Spleen (tissue), 7 donors: ENCODE results near the gene LCN9.

ENCODE experiments used
- CTCF ChIP-seq, 11 experiments: fragments of 200-600 bp in 7 of 11; fragments of 450-650 bp in 4 of 11; sonication (generic) in 4 of 11; IDR thresholded peaks in 8 of 11; conservative IDR thresholded peaks in 3 of 11; 1 replicate in 7 of 11; 2 replicates in 4 of 11; pipeline versions ENCODE4 v1.4.0 to v1.8.0; 2016 to 2021; ENCODE audit warnings: antibody characterized with exemption in 11 of 11, inconsistent platforms in 4 of 11, mild to moderate bottlenecking in 1 of 11
- POLR2AphosphoS5 ChIP-seq, 3 donors: sonication (generic); formaldehyde crosslinking; IDR thresholded peaks; one replicate each; pipeline ENCODE4 v1.5.1; 2017; ENCODE audit warnings: antibody characterized with exemption in 3 of 3
- donor health status: DM: no; HTN: no; CAD: no; lungs with moderate emphysema.
- donor health status: DM: no; HTN: no; CAD: no.
- donor health status: DM: no; HTN: no; CAD: no.

- TF ChIP-seq CTCF (IDR thresholded peaks at IDR 0.05 in 8 of 11, conservative IDR thresholded peaks at IDR 0.05 in 3 of 11) (no peak), POLR2AphosphoS5 (IDR thresholded peaks at IDR 0.05) (no peak)
Measured at GRCh38 chr9:135619599-135619886, 43.6 kb upstream of the LCN9 start.
